Renal cortex interstitium (tissue), 15 donors: Measurements from ENCODE around the gene NONO. TPM values are rescaled to one million over a fixed set of nuclear protein-coding genes. Genes with fewer than 3 reads are reported as not detected.

Source experiments
- DNase-seq, 11 donors: peaks; one replicate each; pipeline ENCODE4 v3.0.0-alpha.2; 2013; ENCODE audit warnings: low read depth in 9 of 11, low spot score in 4 of 11; ENCODE audit errors: extremely low read depth in 1 of 11
- long read RNA-seq, 16 experiments: transcript quantifications; one replicate each; lab custom pipeline, GENCODE V29; 2026
- polyA plus RNA-seq, 3 donors: library from polyadenylated mRNA; unstranded; fragments of 120-200 nt; gene quantifications; one replicate each; pipeline ENCODE4 v1.2.1, GENCODE V29; 2013; ENCODE audit not compliant: insufficient read length in 3 of 3

NONO gene, protein sequence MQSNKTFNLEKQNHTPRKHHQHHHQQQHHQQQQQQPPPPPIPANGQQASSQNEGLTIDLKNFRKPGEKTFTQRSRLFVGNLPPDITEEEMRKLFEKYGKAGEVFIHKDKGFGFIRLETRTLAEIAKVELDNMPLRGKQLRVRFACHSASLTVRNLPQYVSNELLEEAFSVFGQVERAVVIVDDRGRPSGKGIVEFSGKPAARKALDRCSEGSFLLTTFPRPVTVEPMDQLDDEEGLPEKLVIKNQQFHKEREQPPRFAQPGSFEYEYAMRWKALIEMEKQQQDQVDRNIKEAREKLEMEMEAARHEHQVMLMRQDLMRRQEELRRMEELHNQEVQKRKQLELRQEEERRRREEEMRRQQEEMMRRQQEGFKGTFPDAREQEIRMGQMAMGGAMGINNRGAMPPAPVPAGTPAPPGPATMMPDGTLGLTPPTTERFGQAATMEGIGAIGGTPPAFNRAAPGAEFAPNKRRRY
- polyA plus RNA-seq = 100 to 1,000 TPM; 614 to 679 (median 636) TPM
- long read RNA-seq, donor 1, transcript NONO-202 (11 exons, 2,606 nt) = minor isoform, 6 of 407 reads
- long read RNA-seq, donor 1, transcript NONO-201 (12 exons, 2,713 nt) = major isoform, 49 of 407 reads
- long read RNA-seq, donor 1, partial matches to known transcripts = 349 of 407 reads
- long read RNA-seq, donor 1, other reads (novel, unspliced or antisense) = 0 of 407 reads
- long read RNA-seq, donor 2, transcript NONO-202 (11 exons, 2,606 nt) = minor isoform, 8 of 352 reads
- long read RNA-seq, donor 2, transcript NONO-201 (12 exons, 2,713 nt) = major isoform, 29 of 352 reads
- long read RNA-seq, donor 2, partial matches to known transcripts = 313 of 352 reads
- long read RNA-seq, donor 2, other reads (novel, unspliced or antisense) = 0 of 352 reads
- long read RNA-seq, donor 3, transcript NONO-201 (12 exons, 2,713 nt) = major isoform, 95 of 174 reads
- long read RNA-seq, donor 3, partial matches to known transcripts = 71 of 174 reads
- long read RNA-seq, donor 3, other reads (novel, unspliced or antisense) = 0 of 174 reads
- long read RNA-seq, donor 4, transcript NONO-201 (12 exons, 2,713 nt) = major isoform, 67 of 100 reads
- long read RNA-seq, donor 4, transcript NONO-202 (11 exons, 2,606 nt) = minor isoform, 6 of 100 reads
- long read RNA-seq, donor 4, partial matches to known transcripts = 26 of 100 reads
- long read RNA-seq, donor 4, other reads (novel, unspliced or antisense) = 0 of 100 reads
- long read RNA-seq, donor 5, transcript NONO-202 (11 exons, 2,606 nt) = minor isoform, 15 of 198 reads
- long read RNA-seq, donor 5, transcript NONO-201 (12 exons, 2,713 nt) = major isoform, 114 of 198 reads
- long read RNA-seq, donor 5, partial matches to known transcripts = 61 of 198 reads
- long read RNA-seq, donor 5, other reads (novel, unspliced or antisense) = 6 of 198 reads
- long read RNA-seq, donor 6, transcript NONO-201 (12 exons, 2,713 nt) = major isoform, 61 of 733 reads
- long read RNA-seq, donor 6, transcript NONO-202 (11 exons, 2,606 nt) = minor isoform, 6 of 733 reads
- long read RNA-seq, donor 6, partial matches to known transcripts = 663 of 733 reads
- long read RNA-seq, donor 6, other reads (novel, unspliced or antisense) = 0 of 733 reads
- long read RNA-seq, donor 7, transcript NONO-201 (12 exons, 2,713 nt) = major isoform, 77 of 835 reads
- long read RNA-seq, donor 7, transcript NONO-202 (11 exons, 2,606 nt) = minor isoform, 7 of 835 reads
- long read RNA-seq, donor 7, partial matches to known transcripts = 749 of 835 reads
- long read RNA-seq, donor 7, other reads (novel, unspliced or antisense) = 0 of 835 reads
- long read RNA-seq, donor 8, transcript NONO-201 (12 exons, 2,713 nt) = major isoform, 118 of 263 reads
- long read RNA-seq, donor 8, partial matches to known transcripts = 140 of 263 reads
- long read RNA-seq, donor 8, other reads (novel, unspliced or antisense) = 0 of 263 reads
- long read RNA-seq, donor 9, transcript NONO-202 (11 exons, 2,606 nt) = minor isoform, 8 of 147 reads
- long read RNA-seq, donor 9, transcript NONO-201 (12 exons, 2,713 nt) = major isoform, 59 of 147 reads
- long read RNA-seq, donor 9, partial matches to known transcripts = 80 of 147 reads
- long read RNA-seq, donor 9, other reads (novel, unspliced or antisense) = 0 of 147 reads
- long read RNA-seq, donor 10, transcript NONO-201 (12 exons, 2,713 nt) = major isoform, 63 of 811 reads
- long read RNA-seq, donor 10, partial matches to known transcripts = 742 of 811 reads
- long read RNA-seq, donor 10, other reads (novel, unspliced or antisense) = 0 of 811 reads
- long read RNA-seq, donor 11, transcript NONO-201 (12 exons, 2,713 nt) = major isoform, 42 of 88 reads
- long read RNA-seq, donor 11, transcript NONO-202 (11 exons, 2,606 nt) = minor isoform, 11 of 88 reads
- long read RNA-seq, donor 11, partial matches to known transcripts = 33 of 88 reads
- long read RNA-seq, donor 11, other reads (novel, unspliced or antisense) = 0 of 88 reads
- long read RNA-seq, donor 12, transcript NONO-201 (12 exons, 2,713 nt) = major isoform, 28 of 42 reads
- long read RNA-seq, donor 12, partial matches to known transcripts = 14 of 42 reads
- long read RNA-seq, donor 12, other reads (novel, unspliced or antisense) = 0 of 42 reads
- long read RNA-seq, donor 13, transcript NONO-201 (12 exons, 2,713 nt) = major isoform, 78 of 287 reads
- long read RNA-seq, donor 13, transcript NONO-202 (11 exons, 2,606 nt) = minor isoform, 20 of 287 reads
- long read RNA-seq, donor 13, partial matches to known transcripts = 185 of 287 reads
- long read RNA-seq, donor 13, other reads (novel, unspliced or antisense) = 0 of 287 reads
- long read RNA-seq, donor 14, transcript NONO-201 (12 exons, 2,713 nt) = major isoform, 76 of 570 reads
- long read RNA-seq, donor 14, transcript NONO-202 (11 exons, 2,606 nt) = minor isoform, 7 of 570 reads
- long read RNA-seq, donor 14, partial matches to known transcripts = 484 of 570 reads
- long read RNA-seq, donor 14, other reads (novel, unspliced or antisense) = 0 of 570 reads
- long read RNA-seq, donor 15, transcript NONO-202 (11 exons, 2,606 nt) = minor isoform, 5 of 46 reads
- long read RNA-seq, donor 15, transcript NONO-201 (12 exons, 2,713 nt) = major isoform, 36 of 46 reads
- long read RNA-seq, donor 15, partial matches to known transcripts = 5 of 46 reads
- long read RNA-seq, donor 15, other reads (novel, unspliced or antisense) = 0 of 46 reads
- long read RNA-seq, donor 16, transcript NONO-201 (12 exons, 2,713 nt) = major isoform, 199 of 368 reads
- long read RNA-seq, donor 16, transcript NONO-202 (11 exons, 2,606 nt) = minor isoform, 20 of 368 reads
- long read RNA-seq, donor 16, partial matches to known transcripts = 120 of 368 reads
- long read RNA-seq, donor 16, other reads (novel, unspliced or antisense) = 25 of 368 reads

DNA sequence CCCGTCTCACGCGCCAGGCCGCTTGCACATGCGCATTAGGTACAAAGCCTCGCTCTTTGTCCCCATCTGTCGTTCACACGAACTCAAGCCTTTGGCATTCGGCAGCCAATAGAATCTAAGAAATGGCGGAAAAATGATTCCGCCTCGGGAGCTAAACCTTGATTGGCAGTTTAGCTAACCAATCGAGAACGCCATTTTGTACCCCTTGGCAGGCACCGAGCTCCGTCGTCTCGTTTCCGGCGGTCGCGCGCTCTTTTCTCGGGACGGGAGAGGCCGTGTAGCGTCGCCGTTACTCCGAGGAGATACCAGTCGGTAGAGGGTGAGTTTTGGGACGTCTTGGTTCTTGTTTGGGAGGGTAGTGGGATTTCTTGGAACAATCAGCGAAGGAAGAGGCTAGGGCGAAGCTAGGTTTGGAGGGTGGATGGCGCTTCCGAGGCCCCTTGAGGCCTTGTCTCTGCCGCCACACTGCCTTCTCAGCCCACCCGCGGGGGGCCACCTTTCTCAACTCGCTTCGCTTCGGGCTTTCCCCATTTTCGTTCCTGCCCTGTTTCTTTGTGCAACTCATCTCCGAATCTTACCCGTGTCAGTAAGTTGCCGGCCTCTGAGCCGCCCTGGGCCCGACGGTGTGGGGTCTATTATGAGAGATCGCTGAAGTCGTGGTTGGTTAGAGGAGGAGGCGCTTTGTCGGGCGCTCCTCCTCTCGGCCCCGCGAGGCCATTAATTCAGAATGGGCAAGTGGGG is at the start of gene NONO:
Gene NONO, plus strand, starts transcription at position 233 of the 741 bp plus-strand sequence. CDS start 7,003 bp downstream, outside the sequence.
- peak; percentile 90 to 98 (median 96) for DNase-seq

DNA sequence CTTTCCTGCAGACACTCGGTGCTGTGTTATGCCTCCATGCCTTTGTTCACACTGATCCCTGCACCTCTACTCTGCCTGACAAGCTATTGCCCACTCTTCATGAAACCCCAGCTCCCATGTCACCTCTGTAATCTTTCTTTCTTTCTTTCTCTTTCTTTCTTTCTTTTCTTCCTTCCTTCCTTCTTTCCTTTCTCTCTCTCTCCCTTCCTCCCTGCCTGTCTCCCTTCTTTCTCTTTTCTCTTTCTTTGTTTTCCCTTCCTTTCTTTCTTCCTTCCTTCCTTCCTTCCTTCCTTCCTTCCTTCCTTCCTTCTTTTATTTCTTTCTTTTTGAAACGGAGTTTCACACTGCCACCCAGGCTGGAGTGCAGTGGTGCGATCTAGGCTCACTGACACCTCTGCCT is 48.0 kb upstream of the NONO start:
- DNase-seq = no peak

DNA sequence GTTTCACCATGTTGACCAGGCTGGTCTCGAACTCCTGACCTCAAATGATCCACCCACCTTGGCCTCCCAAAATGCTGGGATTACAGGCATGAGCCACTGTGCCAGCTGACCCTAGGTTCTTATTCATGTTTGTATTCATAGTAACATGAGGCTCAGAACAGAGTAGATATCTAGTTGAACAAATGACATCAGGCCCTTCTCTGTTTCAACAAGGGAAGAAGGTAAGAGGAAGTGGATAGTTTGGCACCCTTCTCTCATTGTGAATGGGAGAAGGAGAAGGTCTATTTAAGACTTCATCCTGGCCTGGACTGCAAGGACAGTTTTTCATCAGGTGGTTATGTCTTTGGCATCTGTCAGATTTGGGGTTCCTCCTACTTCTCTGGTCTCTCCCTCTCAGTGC is 46.6 kb upstream of the NONO start:
- no peak for DNase-seq

DNA sequence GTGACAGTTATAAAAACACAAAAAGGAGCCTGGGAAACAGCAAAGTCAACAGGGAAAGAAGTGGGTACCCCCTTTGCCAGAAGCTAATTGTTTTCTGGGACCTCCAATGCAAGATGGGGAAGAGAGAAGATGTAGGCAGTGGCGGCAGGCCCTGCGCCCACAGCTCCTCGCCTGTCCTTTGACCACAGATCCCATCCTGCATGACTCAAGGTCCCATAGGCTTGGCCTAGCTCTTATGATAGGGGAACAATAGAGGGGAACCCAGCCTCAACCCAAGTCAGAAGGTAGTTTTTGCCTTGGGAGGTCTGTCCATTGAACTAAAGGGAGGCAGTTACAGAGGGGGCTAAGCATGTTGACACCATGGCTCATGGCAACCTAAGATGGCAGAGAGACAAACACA is 43.7 kb upstream of the NONO start:
- DNase-seq = no peak

DNA sequence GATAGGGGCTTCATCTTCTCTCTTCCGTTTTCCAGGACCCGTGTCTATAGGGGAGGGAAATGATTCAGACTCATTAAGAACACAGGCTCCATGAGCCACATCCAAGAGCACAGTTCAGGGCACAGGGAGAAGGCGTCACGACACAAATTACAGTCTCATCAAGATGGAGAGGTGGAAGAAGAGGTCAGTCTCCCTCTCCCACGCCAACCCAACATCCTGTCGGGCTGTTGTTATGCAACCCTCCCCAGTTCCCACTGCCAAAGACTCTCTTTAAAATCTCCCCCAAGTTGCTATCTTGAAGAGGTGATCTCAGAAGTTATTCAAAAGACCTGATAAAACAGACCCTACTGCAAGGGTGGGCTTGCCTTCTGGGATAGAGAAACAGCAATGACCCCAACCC is 42.1 kb upstream of the NONO start:
- DNase-seq = no peak

DNA sequence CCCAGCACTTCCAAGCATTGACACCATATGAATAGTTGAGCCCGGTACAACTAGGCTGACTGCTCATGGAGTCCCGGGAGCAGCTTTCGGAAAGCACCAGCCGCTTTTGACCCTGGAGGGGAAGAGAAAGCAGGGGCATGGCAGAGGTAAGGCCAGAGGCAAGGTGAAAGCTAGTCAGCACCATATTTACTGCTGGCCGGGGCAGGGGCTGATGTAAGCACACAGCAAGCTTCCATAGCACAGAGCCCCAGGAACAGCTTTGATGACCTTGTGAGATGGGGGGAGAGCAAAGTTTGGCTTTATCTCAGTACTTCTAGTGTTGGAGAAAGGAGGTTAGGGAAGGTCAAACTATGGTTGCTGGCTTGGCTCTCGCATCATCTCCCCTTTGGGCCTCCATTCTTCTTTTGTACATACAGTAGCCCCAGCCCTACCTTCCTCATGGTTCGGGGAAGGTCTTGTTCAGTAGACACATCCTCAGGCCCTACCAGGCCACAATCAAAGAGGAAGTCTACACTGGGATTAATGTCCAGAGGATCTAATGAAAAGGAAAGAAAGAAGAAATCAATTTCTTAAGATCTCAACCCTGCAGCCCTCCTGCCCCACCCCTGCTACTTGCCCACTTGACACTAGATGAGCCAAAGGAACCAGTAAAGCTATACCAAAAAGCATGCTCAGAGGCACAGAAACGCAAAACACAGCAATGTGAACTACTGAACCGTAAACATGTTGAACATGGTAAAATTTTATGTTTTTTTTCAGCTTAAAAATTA is 38.9 kb upstream of the NONO start:
- no peak for DNase-seq

DNA sequence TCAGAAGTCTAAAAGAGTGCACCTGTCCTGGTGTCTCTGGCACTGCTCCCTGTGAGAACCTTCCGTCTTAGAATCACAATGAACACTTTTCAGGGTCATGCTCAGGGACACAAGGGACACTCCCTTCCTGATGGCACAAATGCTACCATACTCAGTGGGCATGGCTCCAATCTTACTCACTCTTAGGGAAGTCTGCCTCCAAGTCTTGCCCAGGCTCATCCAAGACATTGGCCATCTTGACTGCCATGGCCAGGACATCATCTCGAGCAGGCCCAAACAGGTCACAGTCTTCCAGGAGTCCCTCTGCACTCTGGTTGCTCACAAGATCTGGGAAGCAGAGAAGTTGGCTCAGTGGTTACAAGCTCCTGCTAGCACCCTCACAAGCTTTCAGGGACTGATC is 38.3 kb upstream of the NONO start:
- DNase-seq = no peak

DNA sequence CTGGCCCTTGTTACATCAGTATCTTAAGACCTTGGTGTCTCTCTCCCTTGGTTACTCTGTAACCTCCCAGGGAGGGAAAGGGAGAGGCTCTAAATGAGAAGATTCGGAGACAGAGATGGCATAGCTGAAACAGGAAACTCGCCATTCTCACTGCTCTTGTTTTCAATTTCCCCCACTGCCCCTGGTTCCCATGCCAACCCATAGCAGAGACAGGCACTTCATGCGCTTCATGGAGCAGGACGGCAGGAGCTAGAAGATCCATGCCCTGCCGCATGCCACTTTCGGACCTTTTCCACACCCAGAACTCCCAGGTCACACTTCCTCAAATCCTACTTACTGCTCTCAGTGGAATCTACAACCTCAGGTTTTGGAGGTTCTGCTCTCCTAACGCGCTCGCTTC is 32.6 kb upstream of the NONO start:
- peak in 2 of 11 donors; percentile 12 to 14 for DNase-seq

DNA sequence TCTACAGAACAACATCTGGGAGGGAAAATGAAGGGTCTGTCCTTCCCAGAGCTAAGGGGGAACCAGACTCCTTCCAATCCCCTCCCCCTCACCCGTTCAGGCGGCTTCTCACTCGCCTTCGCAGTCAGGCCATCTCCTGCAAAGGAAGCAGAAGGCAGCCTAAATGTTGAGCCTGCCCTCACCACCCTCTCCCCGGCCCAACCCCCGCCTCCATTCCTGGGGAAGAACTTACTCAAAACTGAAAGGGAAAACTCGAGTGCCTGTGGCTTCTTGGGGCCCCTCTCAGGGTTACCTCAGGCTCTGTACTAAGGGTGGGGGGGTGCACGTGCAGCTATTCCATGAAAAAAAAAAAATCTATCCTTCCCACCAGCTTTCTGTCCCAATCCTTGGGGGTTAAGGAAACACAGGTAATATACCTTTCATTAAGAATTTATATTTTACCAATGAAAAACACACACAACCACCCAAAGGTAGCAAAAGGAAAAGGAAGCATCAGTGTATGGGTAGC is 31.9 kb upstream of the NONO start:
- DNase-seq = peak in 1 of 11 donors; percentile 12

DNA sequence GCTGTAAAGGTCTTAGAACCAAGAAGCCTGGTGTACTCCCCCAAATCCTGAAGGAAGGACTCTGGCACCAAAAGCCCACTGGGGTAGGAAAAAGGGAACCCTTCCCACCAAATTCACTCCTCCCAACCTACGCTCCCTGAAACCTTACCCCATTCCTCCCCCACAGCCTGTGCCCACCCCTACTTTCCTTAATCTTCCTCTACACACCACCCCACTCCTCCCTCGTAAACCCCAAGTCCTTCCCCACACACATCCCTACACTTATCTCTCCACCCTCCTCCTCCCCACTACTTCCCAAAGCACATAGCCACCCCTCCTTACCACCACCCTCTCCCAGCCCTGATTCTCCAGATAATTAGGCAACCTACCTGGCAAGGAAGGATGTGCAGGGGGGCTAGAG is 31.2 kb upstream of the NONO start:
- DNase-seq = no peak

DNA sequence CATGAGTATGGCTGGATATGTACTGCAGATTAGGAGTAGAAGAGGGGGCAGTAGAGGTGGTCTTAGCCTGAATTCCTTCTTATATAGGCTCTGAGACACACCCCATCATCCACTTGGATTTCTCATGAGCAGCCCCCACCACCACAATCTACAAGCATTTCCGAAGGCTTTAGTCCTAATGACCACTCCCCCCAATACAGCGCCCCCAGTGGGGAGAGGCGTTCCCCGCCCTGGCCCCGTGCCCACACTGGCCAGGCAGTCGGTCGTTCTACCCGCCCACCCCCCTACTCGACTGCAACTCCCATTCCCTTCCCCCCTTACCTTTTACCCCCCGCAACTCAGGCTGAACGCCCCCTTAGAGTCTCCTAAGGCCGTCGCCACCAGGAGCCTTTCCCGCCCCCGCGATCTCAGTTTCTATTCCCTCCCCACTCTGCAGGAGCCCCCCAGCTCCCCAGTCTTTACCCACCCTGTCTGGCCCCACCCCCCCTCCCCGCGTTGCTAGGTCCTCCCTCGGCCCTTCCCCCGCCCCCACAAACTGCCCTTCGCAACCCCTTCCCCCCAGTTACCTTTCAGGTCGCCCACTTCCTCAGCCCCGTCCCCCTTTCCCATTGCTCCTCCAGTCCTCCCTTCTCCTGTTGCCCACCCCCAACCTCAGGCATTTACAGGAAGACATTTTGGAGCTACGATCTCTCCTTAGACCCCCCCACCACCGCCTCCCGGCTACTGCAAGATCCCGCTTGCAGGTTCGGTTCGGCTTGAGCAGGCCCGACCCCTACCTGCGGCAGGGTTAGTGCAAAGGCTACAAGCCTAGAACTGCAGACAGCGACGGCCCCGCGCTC is 30.0 kb upstream of the NONO start:
- peak in 4 of 11 donors; percentile 30 to 52 (median 38) for DNase-seq

DNA sequence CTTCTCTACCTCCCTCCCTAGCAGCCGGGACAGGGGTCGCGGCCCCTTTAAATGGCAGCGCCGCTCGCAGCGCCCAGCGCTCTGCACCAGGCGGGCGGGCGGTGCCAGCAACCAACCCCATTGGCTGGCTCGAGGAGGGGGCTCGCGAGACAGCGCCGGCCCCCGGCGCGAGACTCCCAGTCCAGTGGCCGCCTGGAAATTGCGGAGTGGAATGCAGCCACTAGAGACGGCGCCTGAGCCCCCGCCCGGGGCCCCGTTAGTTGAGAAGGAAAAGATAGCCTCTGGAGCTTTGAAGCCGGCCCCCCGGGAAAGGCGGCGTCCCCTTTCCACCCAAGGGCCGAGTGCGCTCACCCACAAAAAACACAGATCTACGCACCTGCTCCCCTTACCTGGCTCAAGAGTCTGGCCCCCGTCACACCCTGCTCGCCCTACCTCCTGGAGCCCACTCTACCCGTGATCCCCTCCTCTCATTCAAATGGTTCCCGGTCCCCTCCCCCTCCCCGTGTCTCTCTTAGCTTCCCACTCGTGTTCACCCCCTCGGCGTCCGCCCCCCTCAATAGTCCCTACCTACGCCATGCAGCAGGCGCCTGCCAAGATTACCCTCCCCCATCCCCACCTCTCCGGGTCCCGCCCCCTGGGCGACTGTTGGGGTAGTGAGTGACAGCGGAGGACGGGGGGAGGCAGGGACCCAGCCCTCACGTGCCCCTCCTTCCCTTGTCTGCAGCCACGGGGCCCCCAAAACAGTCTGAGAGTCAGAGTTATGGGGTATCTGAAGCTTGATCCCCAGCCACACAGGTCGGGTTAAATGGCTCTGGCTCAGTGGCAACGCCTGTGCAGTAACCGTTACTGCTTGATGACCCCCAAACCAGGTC is 29.1 kb upstream of the NONO start, which contains the start of gene ZMYM3:
Gene ZMYM3, minus strand, starts transcription at position 49 of the 872 bp plus-strand sequence. CDS start 885 bp downstream, outside the sequence.
- DNase-seq = peak in 10 of 11 donors; percentile 44 to 87 (median 76)
